ENCODE data around the gene KMT2E.

Gene KMT2E

GRCh38 chr7:105013221-105013815 lies 687 bp upstream of the KMT2E start:
- H3K4me3 ChIP-seq (ENCODE audit: control insufficient read depth, low read depth, low read length), result peak overlapping the region; percentile 94
- peak; percentile 92 for DNase-seq (ENCODE audit: low read depth)
- TF ChIP-seq, protein P1, sequence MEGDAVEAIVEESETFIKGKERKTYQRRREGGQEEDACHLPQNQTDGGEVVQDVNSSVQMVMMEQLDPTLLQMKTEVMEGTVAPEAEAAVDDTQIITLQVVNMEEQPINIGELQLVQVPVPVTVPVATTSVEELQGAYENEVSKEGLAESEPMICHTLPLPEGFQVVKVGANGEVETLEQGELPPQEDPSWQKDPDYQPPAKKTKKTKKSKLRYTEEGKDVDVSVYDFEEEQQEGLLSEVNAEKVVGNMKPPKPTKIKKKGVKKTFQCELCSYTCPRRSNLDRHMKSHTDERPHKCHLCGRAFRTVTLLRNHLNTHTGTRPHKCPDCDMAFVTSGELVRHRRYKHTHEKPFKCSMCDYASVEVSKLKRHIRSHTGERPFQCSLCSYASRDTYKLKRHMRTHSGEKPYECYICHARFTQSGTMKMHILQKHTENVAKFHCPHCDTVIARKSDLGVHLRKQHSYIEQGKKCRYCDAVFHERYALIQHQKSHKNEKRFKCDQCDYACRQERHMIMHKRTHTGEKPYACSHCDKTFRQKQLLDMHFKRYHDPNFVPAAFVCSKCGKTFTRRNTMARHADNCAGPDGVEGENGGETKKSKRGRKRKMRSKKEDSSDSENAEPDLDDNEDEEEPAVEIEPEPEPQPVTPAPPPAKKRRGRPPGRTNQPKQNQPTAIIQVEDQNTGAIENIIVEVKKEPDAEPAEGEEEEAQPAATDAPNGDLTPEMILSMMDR (conservative IDR thresholded peaks at IDR 0.05; ENCODE audit: control insufficient read depth, insufficient read depth, low read depth, low read length), result peak; percentile 42

DNA sequence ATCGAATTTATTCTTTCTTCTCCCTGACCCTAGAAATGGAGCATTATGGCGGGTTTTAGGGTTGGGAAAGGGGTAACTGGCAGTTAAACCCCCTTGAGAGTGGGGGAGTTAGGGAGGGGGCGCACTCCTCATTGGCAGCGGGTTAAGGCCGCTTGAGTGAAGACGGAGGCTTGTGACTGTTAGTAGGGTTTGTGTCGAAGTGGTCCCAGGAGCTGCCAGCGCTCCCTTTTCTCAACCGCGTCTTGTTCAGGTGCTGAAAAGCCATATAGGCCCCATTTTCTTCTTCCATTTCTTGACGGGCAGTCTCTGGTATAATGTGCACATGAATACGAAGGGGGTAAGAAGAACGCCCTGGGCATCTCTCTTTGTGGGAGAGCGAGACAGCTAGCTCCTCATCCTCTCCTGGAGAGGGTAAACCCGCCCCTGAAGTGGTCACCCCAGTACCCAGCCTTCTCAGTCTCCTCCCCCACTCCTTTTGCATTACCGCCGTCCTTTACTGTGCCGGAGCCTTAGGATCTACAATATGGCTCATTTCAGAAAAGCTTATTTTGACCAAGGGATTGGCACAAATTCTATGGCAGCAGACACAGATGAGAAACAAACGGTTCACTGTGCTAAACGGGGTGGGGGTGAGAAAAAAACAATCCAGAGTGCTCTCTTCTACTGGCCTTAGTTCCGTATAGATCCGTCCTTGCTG lies 836 bp downstream of the KMT2E start:
- DNase-seq (ENCODE audit: low read depth), result peak; percentile 54
- peak overlapping the region; percentile 94 for H3K4me3 ChIP-seq (ENCODE audit: control insufficient read depth, low read depth, low read length)

DNA sequence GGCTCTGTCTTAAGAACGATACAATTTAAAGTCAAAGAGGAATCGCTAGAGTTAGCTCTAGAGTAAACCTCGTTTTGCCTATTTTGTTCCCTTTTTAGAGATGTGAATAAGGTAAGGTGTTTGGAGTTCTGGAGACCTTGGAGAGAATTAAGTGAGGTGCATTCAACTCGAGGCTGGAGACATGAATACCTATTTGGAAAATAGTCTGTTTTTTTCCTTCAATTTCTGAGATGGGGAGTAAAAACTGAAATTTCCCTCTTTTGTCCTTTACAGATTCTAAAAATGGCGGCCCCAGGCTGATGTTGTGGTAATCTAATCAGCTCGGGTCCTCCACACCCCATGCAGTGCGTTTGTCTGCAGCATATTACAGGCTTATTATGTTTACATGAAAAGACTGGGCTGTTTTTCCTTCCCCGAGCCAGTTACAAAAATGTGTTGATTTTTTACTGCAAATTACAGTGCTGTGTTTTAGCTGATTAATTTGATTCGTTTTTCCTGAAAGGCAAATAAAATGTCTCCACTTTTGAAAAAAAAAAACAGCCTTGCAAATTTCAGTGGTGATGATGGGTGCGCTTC lies 1.5 kb downstream of the KMT2E start:
- DNase-seq (ENCODE audit: low read depth), result no peak
- TF ChIP-seq, protein P1 (conservative IDR thresholded peaks at IDR 0.05; ENCODE audit: control insufficient read depth, insufficient read depth, low read depth, low read length), result no peak
- peak overlapping the region; percentile 94 for H3K4me3 ChIP-seq (ENCODE audit: control insufficient read depth, low read depth, low read length)

More for the DNA sequence above, 836 bp downstream of the KMT2E start:
- TF ChIP-seq, protein P1 (conservative IDR thresholded peaks at IDR 0.05; ENCODE audit: control insufficient read depth, insufficient read depth, low read depth, low read length), result no peak

GRCh38 chr7:105016068-105016708 lies 2.2 kb downstream of the KMT2E start:
- no peak for DNase-seq (ENCODE audit: low read depth)
- H3K4me3 ChIP-seq (ENCODE audit: control insufficient read depth, low read depth, low read length), result peak overlapping the region; percentile 94
- TF ChIP-seq, protein P1 (conservative IDR thresholded peaks at IDR 0.05; ENCODE audit: control insufficient read depth, insufficient read depth, low read depth, low read length), result no peak

DNA sequence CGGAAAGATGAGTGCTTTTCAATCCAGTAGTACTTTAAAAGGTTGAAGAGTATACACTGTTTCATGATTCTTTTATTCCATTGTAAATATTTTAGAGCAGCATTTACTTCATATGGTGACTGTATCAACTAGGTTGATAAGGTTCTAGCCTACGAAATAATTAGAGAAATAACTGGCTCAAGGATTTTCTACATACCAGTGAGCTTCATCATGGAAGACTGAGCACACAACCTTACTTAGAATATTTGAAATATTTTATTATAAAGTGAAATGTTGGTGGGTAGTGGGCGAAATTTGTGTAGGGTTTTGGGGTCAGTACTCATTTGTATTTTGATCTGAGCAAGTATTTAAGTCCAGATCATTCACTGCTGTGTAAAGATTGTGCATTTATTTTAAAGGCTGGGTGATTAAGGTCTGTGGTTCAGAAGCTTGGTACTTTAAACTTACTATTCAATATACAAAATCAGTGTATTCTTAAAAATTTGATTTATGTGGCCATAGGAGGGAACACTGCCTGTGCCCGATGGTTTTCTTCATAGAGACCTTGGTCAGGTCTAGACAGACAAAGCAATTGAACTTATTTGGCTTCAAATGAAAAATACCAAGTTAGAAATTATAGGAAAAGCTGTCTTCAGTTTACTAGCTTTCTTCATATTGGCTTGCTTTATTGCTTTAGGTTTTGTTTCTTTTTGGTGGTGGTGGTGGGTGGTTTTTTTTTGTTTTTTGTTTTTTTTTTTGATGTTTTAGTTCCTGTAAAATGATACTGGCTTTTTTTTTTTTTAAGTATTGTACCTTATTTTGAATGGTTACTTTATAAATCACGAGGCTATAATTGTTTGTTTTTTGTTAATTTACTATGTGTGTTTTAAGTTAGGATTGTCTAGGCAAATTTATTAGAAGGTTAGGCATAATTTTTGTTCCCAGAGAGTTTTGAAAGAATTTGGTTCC lies 3.0 kb downstream of the KMT2E start:
- no peak for DNase-seq (ENCODE audit: low read depth)
- H3K4me3 ChIP-seq (ENCODE audit: control insufficient read depth, low read depth, low read length), result peak overlapping the region; percentile 94
- TF ChIP-seq, protein P1 (conservative IDR thresholded peaks at IDR 0.05; ENCODE audit: control insufficient read depth, insufficient read depth, low read depth, low read length), result no peak

All from fibroblast of mammary gland (primary cell).